Activated CD4-positive, alpha-beta T cell treated with anti-CD3 and anti-CD28 coated beads, Interleukin-2, amount 50 U/mL, for 24 hours (primary cell): ENCODE measurements around the gene SPIN2A.
"Not testable (repeated sequence)": the region's sequence is repeated elsewhere in the genome, so short reads cannot be mapped to it uniquely, and the experiment has no call there.

Experiments
- DNase-seq, 2 donors: peaks; one replicate each; pipeline ENCODE4 v3.0.0-alpha.2; 2020; ENCODE audit warnings: low read depth in 1 of 2, low spot score in 1 of 2

SPIN2A gene

GRCh38 chrX:57137073-57137472, at the start of gene SPIN2A:
Gene SPIN2A, minus strand, starts transcription at chrX:57137397. Its CDS starts 800 bp downstream, at chrX:57136597.
- not testable (repeated sequence) for DNase-seq

DNA sequence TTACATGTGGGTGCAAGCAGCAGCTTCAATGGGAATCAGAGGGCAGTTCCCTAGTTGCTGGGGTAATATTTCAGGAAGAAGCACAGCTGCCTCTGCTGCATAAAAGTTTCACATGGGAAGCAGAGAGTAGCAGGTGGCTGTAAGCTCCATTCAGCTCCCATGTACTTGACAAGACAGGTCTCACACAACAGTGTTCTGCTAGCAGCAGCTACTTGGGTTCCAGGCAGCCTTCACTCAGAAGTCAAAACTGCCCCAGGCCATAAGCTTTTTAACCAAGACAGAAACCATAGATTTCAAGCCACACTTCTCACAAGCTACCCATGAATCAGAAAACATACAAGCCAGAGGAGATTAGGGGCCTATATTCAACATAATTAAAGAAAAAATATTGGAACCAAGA, 41.4 kb upstream of the SPIN2A start:
- DNase-seq, result no peak

GRCh38 chrX:57177070-57177469, 39.9 kb upstream of the SPIN2A start:
- DNase-seq, result no peak

DNA sequence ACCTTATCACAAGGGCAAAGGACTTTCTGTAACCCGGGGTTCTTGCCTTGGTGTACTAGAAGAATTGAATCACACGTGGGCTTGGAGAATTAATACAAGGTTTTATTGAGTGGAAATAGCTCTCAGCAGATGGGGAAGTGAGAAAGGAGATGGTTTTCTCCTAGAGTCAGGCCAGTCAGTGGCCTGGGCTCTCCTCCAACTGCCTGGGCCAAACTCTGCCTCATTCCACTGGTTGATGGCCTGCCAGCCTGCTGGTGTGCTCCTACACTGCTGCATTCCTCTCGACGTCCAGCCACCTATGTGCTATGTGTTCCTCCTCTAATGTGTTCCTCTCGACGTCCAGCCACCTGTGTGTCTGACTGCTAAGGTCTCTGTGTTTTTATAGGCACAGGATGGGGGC, 35.3 kb upstream of the SPIN2A start:
- no peak for DNase-seq

DNA sequence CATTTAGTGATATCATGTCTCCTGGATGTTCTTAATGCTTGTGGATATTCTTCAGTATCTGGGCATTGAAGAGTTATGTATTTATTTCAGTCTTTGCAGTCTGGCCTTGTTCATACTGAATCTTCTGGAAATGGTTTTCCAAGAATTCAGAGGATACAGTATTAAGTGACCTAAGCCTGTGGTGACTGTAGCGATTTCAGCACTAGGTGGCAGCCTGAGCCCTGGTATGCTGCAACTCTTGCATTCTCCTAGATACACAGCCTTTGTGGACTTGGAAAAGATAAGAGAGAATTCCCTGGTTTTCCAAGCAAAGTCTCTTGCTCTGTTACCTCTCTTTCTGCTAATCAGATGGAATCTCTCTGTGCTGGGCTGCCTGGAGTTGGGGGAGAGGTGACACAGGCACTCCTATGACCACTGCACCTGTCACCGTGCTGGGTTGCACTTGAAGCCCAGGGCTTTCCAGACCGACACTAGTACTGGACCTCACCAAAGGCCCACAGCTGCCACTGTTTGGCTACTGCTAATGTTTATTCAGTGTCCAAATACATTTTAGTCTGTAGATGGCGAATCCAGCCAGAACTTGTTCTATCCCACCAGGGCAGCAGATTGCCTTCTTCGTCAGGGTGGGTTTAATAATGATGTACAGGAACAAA, 19.3 kb upstream of the SPIN2A start:
- DNase-seq, result no peak

GRCh38 chrX:57155171-57155570, 18.0 kb upstream of the SPIN2A start:
- no peak for DNase-seq

- DNase-seq, result not testable (repeated sequence)
Measured at GRCh38 chrX:57152222-57152621, 15.0 kb upstream of the SPIN2A start.

- no peak for DNase-seq
Measured at GRCh38 chrX:57138674-57139073, 1.5 kb upstream of the SPIN2A start.

DNA sequence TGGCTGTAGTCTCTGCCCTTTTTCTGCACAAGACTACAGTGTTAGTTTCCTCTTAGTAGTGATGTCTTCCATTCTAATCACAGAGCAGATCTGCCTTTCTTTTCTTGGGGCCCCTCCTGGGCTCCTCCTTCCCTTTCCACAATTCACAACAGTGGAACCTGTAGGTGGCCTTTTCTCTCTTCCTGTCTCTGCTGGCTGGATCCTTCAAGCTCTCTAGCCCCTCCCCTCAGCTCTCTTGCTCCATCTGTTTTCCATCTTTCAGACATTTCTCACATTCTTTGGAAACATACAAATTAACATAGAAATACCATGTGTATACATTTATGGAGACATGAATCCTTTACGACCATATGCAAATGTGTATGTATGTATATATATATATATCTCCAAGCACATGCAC, 304 bp upstream of the SPIN2A start:
- no peak for DNase-seq

- not testable (repeated sequence) for DNase-seq
Measured at GRCh38 chrX:57136589-57136988, 608 bp downstream of the SPIN2A start.

DNA sequence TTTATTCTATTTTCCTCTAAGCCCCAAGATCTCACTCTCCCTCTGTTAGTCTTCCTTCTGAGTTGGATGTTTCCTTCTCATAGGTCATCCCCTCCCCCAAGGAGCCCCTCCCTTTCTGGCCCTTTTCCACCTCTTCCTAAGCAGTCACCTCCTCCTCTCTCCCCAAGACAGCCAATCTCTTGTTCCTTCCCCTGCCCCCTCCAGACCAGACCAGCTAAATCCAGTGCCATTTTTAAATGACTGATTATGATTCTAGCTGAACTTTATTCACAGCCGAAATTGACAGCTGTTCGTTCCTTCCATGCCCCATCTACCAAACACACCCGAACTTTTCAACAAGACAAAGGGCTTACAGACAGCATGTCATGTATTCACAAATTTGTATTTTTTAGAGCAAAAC, 1.9 kb downstream of the SPIN2A start:
- DNase-seq, result no peak

DNA sequence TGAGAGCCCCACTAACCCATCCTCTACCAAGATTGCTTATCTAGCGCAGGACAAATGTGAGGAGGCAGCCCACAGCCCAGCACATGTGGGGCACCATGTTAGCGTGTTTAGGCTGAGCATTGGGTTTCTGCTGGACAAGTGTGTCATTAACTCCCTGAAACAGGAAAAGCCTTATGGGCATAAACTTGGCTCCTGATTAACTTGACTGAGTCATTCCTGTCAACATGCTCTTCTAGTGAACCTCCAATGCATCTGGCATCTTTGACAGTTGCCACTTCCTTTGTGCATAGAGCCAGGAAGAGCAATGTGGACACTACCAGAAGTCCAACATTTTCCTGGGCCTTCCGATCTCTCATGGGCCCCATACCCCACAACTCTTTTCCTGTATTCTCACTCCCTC, 2.5 kb downstream of the SPIN2A start:
- DNase-seq, result no peak

DNA sequence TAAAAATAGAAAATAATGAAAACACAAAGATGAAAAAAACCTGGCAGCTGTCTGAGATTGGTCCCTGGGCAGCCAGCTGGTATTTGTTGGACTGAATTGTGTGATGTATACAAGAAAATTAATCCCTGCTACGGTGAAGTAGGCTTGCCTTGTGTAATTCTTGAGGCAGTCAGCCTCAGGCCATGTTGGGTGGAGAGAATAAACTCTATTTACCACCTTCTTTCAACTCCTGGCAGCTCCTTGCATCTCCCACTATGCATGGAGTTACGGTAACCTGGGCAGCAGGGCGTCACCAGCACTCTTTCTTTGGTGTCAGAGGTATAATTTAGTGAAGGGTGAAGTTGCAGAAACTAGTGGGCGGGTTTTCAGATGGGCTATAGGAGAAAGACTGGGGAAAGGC, 3.5 kb downstream of the SPIN2A start:
- no peak for DNase-seq

DNA sequence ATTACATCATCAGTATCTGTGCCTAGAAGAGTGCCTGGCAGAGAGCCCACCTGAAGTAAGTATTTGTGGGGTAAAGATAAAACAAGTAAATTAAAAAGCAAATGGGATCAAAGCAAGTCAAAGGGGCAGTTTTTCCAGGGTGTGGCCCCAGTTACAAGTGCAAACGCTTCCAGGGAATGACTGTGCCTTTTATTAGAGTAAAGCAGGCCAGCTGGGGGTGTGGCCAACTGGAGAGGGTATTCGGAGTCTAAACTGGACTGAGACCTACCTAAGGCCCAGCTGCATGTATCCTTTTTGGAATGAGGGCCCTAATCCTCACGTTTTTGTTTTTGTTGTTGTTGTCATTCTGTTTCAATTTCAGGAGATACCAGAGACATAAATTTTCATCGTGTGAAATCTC, 3.9 kb downstream of the SPIN2A start:
- DNase-seq, result not testable (repeated sequence)

DNA sequence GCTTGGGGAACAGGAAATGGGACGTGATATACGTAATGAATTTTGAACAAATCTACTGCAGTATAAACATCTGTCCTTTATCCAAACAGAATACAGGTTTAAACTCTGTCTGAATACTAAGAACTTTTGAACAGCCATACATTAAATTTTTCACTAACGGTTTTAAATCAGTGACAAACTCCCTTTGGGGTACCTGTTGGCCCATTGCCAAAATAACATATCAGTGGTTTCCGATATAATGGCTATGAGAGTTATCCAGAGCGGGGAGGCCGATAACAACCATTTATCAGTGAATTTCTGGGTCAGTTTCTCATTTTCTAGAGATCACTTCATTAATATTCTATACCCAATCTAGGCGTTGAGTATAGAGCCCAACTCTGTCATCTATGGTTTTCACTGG, 5.2 kb downstream of the SPIN2A start:
- DNase-seq, result no peak

- no peak for DNase-seq
Measured at GRCh38 chrX:57121816-57122215, 15.4 kb downstream of the SPIN2A start.

DNA sequence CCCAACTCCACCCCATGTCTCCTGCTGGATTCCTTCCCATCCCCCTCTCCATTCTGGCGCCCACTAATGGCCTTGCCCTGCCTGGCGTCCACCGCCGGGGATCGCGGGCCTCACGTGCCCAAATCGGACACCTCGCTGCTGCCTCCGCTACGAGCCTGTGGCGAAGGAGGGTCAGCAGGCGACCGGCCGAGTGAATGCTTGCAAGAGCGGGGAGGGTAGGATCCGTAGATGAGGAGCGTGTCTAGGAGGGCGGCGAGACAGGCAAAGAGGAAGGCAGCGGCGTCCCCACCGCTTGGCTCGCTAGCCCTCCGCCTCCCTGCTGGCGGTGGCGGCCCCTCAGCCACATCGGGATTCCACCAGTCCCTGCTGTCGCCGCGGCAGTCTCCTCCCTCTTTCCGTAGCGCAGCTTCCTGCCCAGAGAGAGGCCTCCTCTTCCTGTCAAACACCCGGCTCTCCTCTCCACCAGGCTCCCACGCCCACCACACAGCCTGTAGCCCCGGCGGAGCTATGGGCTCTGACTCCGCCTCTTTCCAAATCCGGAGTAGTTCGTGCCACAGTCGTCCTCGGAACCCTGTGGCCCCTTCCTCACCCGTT, 15.9 kb downstream of the SPIN2A start, which contains the start of gene SPIN2B:
TSS of gene SPIN2B (minus strand) at position 387 of the 594 bp plus-strand sequence.
- peak; percentile 48 to 63 for DNase-seq

DNA sequence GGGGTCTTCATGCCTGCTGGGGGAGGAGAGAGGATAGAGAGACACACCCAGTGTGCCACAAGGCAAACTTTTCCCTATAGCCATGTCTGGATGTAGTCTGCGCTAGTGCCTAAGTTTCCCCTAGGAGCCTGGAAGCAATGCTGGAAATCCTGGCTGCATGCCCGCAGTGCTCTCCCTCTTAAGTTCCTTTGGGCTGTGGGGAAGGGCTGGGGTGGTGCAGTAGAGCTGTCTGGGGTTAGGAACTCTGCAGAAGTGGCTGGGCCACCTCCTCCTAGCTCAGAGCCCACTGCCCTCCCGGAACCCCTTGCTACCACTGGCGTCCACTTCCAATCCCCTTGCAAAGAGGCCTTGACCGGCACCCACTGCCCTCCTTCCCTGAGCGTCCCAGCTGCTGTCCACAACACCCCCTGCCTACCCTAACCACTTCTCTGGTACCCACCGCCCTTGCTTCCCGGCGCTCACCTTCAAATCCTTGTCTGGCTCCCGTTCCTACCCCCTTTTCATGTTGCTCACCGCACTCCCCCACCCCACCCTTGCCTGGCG, 16.5 kb downstream of the SPIN2A start:
- DNase-seq, result not testable (repeated sequence)

- DNase-seq, result no peak
Measured at GRCh38 chrX:57119416-57119815, 17.8 kb downstream of the SPIN2A start.

DNA sequence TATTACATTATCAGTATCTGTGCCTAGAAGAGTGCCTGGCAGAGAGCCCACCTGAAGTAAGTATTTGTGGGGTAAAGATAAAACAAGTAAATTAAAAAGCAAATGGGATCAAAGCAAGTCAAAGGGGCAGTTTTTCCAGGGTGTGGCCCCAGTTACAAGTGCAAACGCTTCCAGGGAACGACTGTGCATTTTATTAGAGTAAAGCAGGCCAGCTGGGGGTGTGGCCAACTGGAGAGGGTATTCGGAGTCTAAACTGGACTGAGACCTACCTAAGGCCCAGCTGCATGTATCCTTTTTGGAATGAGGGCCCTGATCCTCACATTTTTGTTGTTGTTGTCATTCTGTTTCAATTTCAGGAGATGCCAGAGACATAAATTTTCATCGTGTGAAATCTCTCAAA, 19.6 kb downstream of the SPIN2A start:
- DNase-seq, result not testable (repeated sequence)

- DNase-seq, result no peak
Measured at GRCh38 chrX:57104921-57105398, 32.2 kb downstream of the SPIN2A start.

DNA sequence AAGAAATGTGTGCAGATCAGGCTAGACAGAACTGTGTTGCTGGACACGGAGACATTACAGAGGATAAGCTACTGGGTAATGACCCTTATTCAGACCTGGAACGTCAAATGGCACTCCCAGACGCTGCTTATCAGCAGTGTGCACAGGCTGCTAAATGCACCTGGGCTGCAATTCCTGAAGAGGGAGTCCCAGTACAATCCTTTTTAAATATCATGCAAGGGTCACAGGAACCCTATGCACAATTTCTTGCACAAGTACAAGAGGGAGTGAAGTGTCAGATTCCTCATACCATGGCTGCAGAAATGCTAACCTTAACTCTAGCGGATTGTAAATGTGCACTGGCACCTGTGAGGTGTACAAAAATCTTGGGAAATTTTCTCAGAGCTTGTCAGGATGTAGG, 32.8 kb downstream of the SPIN2A start:
- no peak for DNase-seq

DNA sequence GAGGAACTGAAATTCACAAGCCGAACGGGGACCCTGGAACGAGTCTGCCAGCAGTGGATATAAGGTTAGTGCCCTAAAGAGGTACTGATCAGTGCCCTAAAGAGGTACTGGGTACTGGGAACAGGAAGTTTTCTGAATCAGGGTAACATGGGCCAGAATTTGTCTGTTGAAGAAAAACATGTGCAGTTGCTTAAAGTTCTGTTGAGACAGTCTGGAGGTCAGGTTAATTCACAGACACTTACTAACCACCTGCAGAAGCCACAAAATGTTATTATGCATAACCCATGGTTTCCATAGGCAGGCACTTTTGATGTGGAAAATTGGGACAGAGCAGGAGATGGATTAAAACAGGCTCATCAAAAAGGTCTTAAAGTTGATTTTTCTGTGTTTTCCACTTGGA, 33.7 kb downstream of the SPIN2A start:
- no peak for DNase-seq
